ENCODE data around the gene ARIH2. TPM values are rescaled to one million over a fixed set of nuclear protein-coding genes. Genes with fewer than 3 reads are reported as not detected.

ARIH2 gene
- total RNA-seq, 1 experiment from 2014 or later: 122 TPM

GRCh38 chr3:48963591-48963990 is 44.9 kb downstream of the ARIH2 start:
- whole genome bisulfite sequencing (ENCODE audit: extremely low coverage, insufficient read length, low lambda C conversion rate): no CpG with 5 or more reads among the region's 2 CpGs
- Mint-ChIP-seq H3K4me3 (peak overlapping the region; percentile 26 to 50; a peak in 3 of 5 replicates), H3K27me3 (ENCODE audit: low read depth) (no peaks in the 10 kb centered on the region), H3K27ac (peak overlapping the region; percentile 44 to 83 (median 47); a peak in 4 of 7 replicates), H3K4me1 (peaks cover 18% of the 10 kb centered on the region in 2 experiments), H3K9me3 (no peaks in the 10 kb centered on the region), H3K36me3 (ENCODE audit: insufficient read depth in 1 of 3, low read depth in 3 of 3) (peaks cover 21 to 48% (median 31%) of the 10 kb centered on the region in 3 experiments; a peak in 6 of 7 replicates)
- no peak overlapping the region for H3K14ac ChIP-seq (ENCODE audit: insufficient read depth, low read length)
- H2AK5ac ChIP-seq (ENCODE audit: insufficient read length, low read length): no peak overlapping the region
- H4K5ac ChIP-seq (ENCODE audit: insufficient read length, low read depth, low read length): no peak overlapping the region
- H4K8ac ChIP-seq (replicated peaks; ENCODE audit: insufficient read length, low read depth, low read length): no peak overlapping the region
- no peak for DNase-seq
- no peak for TF ChIP-seq CTCF (conservative IDR thresholded peaks at IDR 0.05)
- no peaks in the 10 kb centered on the region for H4K20me1 ChIP-seq (ENCODE audit: control insufficient read depth, insufficient read depth, insufficient read length)
- no peak overlapping the region for H2BK120ac ChIP-seq (ENCODE audit: low read depth, low read length, poor library complexity, severe bottlenecking)
- no peak overlapping the region for H2BK15ac ChIP-seq (ENCODE audit: low read depth, low read length)
- no peaks in the 10 kb centered on the region for H3K23me2 ChIP-seq (ENCODE audit: insufficient read length, low read depth, low read length, poor library complexity, severe bottlenecking)
- peaks cover 8% of the 10 kb centered on the region; the same call in 1 of the 2 replicates for H3K4me1 ChIP-seq (ENCODE audit: insufficient read depth, low read length)
- H3K79me1 ChIP-seq (ENCODE audit: insufficient read depth, low read depth, low read length, poor library complexity, severe bottlenecking): no peaks in the 10 kb centered on the region
- no peaks in the 10 kb centered on the region for H3K79me2 ChIP-seq (ENCODE audit: insufficient read depth, low read length)
- no peaks in the 10 kb centered on the region; the same call in 1 of the 2 replicates for H3K27me3 ChIP-seq (ENCODE audit: insufficient read depth, low read length)
- no peak overlapping the region for H3K9ac ChIP-seq (ENCODE audit: extremely low read depth, insufficient read length, low read length)
- H3K23ac ChIP-seq (ENCODE audit: insufficient read length, low read depth, low read length): no peak overlapping the region
- H3K4me2 ChIP-seq (ENCODE audit: insufficient read depth, insufficient read length, low read length): peak overlapping the region; percentile 42
- H3K18ac ChIP-seq (ENCODE audit: insufficient read length, low read depth, low read length): no peak overlapping the region
- H2BK20ac ChIP-seq (ENCODE audit: low read depth, low read length, poor library complexity, severe bottlenecking): no peak overlapping the region
- no peak overlapping the region for H2BK5ac ChIP-seq (ENCODE audit: insufficient read length, low read length)
- H2AFZ ChIP-seq (ENCODE audit: low read length): no peak overlapping the region
- H3K27ac ChIP-seq (ENCODE audit: insufficient read length, low read depth, low read length): peak overlapping the region; percentile 42
- H3K9me3 ChIP-seq (ENCODE audit: control insufficient read depth, low read depth, low read length): no peaks in the 10 kb centered on the region
- no peak overlapping the region for H4K91ac ChIP-seq (ENCODE audit: insufficient read length, low read depth, low read length)
- no peak overlapping the region for H3T11ph ChIP-seq (ENCODE audit: low read length)
- no peak overlapping the region for H3K56ac ChIP-seq (ENCODE audit: insufficient read length, low read depth, low read length)
- no peak overlapping the region for H3K4ac ChIP-seq (ENCODE audit: low read depth, low read length)
- no peak overlapping the region for H2BK12ac ChIP-seq (ENCODE audit: insufficient read length, low read depth, low read length)
